ENCODE results near the gene TRPC4AP.

DNA sequence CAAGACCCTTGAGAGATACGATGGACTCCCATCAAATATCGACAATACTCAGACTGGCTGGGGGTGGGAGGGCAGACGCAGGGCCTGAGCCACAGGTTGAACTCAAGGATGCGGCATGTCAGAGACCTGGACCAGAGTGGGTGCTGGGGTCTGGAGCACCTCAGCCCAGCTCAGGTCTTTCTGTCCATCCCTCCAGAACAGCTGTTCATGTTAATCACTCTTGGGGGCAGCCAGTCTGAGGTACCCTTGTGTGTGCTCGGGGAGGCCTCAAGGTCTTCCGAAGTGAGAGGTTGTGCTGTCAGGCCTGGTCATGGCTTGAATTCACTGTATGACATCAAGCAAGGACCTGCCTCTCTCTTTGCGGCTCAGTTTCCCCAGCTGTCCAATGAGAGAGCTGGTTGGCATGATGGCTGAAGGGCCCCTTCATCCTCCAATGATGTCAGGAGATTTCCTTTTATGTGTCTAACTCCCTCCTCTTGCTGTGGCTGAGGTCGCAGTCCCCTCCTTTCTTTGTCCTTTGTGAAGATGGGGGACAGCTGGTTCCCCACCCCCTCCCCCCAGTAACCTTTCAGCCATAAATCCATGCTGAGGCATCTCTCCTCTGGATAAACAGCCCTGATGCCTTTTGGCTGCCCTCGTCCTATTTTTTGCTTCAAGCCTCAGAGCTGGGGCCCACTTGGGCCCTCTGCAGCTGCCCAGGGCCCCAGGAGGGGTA lies 121.6 kb downstream of the TRPC4AP start:
- TF ChIP-seq, protein P1, sequence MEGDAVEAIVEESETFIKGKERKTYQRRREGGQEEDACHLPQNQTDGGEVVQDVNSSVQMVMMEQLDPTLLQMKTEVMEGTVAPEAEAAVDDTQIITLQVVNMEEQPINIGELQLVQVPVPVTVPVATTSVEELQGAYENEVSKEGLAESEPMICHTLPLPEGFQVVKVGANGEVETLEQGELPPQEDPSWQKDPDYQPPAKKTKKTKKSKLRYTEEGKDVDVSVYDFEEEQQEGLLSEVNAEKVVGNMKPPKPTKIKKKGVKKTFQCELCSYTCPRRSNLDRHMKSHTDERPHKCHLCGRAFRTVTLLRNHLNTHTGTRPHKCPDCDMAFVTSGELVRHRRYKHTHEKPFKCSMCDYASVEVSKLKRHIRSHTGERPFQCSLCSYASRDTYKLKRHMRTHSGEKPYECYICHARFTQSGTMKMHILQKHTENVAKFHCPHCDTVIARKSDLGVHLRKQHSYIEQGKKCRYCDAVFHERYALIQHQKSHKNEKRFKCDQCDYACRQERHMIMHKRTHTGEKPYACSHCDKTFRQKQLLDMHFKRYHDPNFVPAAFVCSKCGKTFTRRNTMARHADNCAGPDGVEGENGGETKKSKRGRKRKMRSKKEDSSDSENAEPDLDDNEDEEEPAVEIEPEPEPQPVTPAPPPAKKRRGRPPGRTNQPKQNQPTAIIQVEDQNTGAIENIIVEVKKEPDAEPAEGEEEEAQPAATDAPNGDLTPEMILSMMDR (IDR thresholded peaks at IDR 0.05; ENCODE audit: low read length): no peak
- TF ChIP-seq EZH2 (optimal IDR thresholded peaks at IDR 0.05; ENCODE audit: low read depth, low read length): no peak
